GM12872 (cell line): Measurements from ENCODE around the gene MEGF11.

ENCODE experiments used
- TF ChIP-seq, protein P1 (sequence below): IDR thresholded peaks from 3 replicates; pipeline ENCODE4 v1.5.1; 2011; ENCODE audit warnings: low read depth, mild to moderate bottlenecking, low read length, moderate library complexity; ENCODE audit not compliant: insufficient read depth

Gene MEGF11

DNA sequence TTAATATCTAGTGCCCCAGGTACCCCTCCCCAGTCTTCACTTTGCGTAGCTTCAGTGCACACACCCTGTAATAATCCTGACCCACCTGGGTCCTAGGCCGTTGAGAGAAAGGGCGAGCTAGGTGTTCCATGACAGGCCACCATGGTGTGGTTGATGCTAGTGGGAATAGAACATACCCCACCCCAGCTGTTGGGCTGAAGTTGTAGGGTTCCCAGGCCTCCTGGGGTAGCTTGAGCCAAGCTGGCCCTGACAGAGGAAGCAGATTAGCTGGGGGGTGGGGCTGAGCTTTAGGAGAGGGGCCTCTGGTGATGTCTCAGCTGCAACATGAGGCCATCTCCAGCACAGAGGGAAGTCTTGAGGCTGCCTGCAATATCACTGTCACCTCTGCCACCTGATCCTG, 343.7 kb downstream of the MEGF11 start:
- TF ChIP-seq, protein P1, sequence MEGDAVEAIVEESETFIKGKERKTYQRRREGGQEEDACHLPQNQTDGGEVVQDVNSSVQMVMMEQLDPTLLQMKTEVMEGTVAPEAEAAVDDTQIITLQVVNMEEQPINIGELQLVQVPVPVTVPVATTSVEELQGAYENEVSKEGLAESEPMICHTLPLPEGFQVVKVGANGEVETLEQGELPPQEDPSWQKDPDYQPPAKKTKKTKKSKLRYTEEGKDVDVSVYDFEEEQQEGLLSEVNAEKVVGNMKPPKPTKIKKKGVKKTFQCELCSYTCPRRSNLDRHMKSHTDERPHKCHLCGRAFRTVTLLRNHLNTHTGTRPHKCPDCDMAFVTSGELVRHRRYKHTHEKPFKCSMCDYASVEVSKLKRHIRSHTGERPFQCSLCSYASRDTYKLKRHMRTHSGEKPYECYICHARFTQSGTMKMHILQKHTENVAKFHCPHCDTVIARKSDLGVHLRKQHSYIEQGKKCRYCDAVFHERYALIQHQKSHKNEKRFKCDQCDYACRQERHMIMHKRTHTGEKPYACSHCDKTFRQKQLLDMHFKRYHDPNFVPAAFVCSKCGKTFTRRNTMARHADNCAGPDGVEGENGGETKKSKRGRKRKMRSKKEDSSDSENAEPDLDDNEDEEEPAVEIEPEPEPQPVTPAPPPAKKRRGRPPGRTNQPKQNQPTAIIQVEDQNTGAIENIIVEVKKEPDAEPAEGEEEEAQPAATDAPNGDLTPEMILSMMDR: no peak

DNA sequence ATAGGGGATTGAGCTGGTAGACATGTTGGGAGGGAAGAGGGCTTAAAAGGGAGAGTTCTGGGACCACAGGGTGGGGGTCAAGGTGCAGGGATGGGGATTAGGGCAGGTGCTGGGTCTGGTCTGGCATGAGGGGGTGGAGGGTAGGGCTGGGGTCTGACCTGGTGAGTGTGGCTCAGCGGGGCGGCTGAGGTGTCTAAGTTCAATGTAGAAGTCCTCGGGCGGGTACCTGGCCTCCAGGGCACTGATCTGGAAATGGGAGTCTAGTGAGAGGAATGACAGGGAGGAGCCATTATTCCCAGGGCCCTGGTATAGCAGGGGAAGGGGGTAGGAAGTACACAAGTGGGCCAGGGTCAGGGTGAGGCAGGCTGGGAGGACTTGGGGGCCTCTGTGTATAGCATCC, 344.7 kb downstream of the MEGF11 start:
- TF ChIP-seq, protein P1: no peak

DNA sequence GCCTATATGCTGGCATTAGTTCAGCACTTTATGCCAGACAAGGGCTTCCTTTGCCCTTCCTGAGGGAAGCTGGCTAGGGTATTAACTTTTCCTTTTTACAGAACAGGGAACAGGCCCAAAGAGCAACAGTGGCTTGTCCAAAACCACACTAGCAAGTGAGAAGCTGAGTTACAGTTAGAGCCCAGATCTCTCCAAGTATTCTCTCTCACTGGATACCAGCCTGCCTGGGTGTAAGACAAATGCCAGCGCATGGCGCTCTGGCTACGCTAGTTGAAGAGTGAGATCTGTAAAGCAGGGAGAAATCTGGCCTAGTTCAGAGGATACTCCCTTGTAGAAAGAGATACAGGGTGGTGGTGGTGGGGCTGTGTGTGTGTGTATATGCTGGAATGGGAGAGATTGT, 345.9 kb downstream of the MEGF11 start:
- TF ChIP-seq, protein P1: no peak

DNA sequence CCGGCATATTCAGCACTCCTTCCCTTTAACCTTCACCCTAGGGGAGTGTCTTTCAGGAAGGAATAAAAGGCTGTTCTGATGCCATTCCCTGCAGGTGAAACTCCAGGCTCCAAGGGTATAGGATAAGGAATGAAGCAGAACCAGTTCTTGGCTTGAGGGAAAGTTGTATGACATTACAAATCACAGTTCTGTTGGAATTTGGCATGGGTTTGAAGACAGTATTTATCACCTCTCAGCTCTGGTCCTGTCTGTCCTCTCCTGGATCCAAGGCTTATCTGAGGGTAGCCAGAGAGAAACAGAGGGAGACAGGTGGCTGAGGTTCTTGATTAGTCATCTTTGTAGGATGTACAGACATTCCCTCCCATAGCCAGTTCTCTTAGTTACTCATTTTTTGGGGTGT, 347.2 kb downstream of the MEGF11 start:
- TF ChIP-seq, protein P1: no peak

DNA sequence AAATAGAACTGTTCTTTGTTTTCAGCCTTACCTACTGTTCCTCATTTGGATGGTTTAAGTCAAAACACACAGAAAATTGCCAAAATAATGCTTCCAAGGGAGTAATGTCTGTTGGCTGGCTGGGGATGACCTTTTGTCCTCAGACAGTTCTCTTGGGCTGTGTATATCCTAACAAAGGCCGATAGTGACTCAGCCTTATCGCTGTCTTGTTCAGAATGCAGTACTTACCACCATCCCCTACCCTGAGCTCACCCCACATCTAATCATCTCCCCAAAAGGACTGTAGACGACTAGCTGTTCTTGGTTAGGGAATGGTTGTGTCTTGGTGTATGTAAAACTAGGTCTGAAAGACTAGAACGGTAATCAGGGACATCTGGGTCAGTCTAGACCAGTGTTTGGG, 349.2 kb downstream of the MEGF11 start:
- TF ChIP-seq, protein P1: no peak

DNA sequence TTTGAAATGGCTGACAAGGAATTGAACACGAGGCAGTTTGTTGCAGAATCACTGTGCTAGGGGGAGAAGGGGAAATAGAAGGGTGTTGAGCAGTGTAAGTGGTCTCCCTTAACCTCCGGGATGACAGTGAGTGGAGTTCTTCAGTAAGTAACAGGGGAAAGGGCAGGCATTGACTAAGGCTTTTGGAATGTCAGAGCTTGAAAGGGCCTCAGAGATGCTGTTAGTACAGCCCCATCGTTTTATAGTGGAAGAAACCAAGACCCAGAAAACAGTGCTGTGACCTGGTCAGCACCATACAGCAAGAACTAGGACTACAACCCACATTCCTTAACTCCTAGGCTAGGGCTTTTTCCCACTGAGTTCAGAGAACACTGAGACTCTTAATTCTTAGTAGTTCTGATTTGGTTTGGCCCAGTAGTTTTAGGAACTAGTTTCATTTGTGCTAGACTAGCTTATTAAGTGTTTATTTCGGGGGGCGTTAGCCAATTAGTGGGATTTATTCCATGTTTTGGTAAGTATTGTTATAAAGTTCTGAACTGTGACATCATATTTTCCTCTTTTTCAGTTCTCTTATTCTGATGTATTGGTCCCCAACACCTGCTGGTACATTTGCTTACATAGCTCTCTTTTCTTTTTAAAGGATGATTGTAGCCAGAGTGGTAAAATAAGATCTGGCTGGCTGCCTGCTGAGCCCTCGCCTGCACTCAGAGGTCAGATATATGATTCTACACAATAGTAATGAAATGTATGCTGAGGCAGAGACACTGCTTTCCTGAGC, 350.1 kb downstream of the MEGF11 start:
- TF ChIP-seq, protein P1: no peak

DNA sequence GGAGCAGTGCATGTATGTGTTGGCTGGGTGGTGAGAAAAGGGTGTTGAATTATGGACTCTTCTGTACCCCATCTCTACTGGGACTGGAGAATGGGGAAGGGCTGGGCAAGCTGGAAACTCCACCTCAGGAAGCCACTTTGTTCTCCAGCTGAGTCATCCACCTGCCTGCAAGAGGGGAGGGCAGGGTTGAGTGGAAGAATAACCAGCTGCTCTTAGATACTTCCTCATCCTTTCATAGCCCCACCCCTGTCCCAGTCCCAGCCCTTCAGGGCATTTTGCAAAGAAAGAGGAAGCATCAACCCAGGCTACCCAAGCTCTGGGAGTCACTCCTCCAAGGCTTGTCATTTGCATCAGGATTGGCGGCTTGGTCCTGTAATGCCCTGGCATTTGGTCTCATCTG, 351.2 kb downstream of the MEGF11 start:
- TF ChIP-seq, protein P1: no peak
